Stimulated activated CD8-positive, alpha-beta memory T cell treated with anti-CD3 and anti-CD28 coated beads, Interleukin-4, amount 100 ng/mL, for 24 hours (primary cell): Measurements from ENCODE around the gene KREMEN1.
"Not testable (repeated sequence)": the region's sequence is repeated elsewhere in the genome, so short reads cannot be mapped to it uniquely, and the experiment has no call there.

Source experiments
- DNase-seq: peaks from one replicate; pipeline ENCODE4 v3.0.0-alpha.2; 2020; ENCODE audit warnings: low read depth

The KREMEN1 gene

GRCh38 chr22:29079218-29079901, 6.5 kb downstream of the KREMEN1 start:
- no peak for DNase-seq

DNA sequence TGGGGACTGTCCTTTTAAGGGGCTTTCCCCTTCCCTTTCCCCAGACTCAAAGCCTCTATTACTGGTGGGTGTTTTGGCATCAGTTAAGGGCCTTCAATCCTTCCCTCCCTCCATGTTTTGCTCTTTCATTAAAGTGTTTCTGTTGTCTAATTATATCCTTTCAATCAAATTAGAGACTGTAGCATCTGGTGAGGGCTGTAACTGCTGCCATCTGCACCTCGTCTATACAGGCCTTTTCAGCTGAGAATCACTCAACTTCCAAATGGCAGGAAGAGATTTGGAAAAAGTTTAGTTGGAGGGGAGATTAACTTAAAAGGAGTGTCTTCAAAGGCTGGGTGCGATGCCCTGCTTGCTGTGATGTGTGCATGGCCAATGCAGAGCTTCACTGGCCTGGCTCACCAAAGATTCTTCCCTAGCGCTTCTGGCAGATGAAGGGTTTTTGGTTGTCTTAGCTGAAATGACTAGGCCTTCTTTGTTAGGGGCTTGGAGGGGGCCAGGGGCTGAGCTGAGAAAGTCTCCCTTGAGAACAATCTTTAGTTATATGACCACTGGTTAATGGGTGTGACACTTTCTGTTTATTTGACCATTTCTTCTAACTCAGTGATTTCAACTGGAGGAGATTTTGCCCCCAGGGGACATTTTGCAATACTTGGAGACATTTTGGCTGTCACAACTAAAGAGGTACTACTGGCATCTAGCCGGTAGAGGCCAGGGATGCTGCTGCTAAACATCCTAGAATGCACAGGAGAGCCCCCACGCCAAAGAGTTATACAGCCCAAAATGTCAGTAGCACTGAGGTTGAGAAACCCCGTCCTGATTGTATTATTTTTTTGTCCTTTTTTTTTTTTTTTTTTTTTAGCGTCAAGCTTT, 7.5 kb downstream of the KREMEN1 start:
- DNase-seq = no peak

DNA sequence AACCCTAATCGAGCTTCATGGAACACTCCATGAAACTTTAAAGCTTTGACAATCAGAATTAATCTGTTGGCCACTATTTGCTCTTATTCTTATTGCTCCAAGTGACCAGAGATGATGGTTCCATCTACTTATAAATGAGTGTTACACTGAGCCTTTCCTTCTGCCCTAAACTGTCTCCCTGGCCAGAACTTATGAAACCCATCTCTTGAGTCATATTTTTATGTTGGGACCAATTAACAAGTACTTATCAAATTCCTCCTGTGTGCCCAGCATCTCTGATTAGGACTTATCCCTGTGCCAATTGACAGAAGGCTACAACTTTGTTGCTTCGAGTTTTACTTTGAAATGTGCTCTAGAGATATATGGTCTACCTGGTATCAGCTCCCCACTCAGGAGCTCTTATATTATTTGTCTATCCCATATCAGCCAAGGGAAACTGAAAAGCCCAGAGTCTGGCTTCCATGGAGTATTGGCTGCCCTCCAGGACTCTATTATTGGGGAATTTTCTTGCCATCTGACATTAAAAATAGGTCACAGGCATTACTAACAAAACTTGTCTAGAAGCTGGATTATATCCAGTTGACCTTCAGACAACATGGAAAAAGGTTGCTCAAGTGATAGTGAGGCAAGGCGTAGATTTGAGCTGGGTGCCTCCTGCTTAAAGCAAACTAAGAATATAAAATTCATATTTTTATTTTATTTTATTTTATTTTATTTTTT, 8.8 kb downstream of the KREMEN1 start:
- no peak for DNase-seq

DNA sequence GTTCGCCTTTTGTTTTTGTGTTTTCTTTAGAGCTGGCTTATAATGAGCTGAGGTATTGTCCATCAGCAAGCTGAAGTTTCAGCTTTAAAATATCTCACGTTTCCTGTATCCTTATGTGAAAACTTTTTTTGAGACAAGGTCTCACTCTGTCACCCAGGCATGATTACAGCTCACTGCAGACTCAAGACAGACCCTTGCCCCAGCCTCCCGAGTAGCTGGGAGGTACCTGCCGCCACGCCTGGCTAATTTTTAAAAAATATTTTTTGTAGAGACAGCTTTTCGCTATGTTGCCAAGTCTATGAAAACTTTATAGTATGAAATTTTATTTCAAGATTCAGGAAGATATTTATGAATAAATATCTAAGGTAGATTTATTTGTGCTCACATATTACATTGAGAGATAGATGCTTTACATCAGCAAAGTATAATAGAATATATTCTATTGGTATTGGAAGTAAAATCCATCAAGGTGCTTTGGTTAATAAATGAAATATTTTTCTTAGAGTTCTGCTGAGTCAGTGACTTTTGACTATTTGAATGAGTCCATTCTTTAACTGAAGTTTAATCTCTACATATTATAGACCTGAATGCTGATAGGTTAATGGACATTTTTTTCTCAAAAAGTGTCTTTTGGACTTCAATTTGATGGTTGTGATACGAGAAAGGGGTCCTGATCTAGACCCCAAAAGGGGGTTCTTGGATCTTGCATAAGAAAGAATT, 10.2 kb downstream of the KREMEN1 start:
- DNase-seq = no peak

DNA sequence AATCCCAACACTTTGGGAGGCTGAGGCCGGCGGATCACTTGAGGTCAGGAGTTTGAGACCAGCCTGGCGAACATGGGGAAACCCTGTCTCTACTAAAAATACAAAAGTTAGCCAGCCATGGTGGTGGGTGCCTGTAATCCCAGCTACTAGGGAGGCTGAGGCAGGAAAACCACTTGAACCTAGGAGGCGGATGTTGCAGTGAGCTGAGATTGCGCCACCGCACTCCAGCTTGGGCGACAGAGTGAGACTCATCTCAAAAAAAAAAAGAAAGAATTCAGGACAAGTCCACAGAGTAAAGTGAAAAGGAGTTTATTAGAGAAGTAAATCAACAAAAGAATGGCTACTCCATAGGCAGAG, 10.7 kb downstream of the KREMEN1 start:
- DNase-seq = not testable (repeated sequence)

DNA sequence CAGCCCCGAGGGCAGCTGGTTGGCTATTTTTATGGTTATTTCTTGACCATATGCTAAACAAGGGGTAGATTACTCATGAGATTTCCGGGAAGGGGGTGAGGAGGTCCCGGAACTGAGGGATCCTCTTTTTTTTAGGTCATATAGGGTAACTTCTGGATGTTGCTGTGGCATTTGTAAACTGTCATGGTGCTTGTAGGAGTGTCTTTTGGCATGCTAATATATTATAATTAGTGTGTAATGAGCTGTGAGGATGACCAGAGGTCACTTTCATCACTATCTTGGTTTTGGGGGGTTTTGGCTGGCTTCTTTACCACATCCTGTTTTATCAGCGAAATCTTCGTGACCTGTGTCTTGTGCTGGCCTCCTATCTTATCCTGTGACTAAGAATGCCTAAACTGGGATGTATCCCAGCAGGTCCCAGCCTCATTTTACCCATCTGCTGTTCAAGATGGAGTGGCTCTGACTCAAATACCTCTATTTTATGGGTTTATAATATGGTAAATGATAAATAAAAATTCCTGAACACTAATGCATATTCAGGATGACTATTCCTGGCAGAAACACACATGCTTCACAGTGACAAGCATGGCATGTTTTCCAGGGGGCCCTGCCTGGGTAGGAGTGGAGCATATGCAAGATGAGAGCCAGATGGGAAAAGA, 11.2 kb downstream of the KREMEN1 start:
- DNase-seq = no peak

GRCh38 chr22:29087012-29087411, 14.2 kb downstream of the KREMEN1 start:
- no peak for DNase-seq

DNA sequence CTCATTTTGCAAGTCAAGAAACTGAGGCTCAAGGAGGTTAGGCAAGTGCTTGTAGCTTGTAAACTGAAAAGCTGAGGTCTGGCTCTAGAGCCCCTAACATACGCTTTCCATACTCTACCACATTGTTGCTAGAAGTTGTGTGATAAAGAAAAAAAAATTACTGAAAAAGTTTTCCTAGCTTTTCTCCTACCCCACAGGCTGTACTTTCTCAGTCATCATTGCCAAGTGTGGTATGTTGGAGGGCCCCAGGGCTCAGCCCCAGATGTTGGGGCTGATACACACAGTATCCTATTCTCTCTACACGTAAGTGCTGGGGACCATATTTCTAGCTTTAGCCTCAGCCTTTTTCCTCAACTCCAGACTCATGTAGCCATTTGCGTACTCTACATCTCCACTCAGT, 16.0 kb downstream of the KREMEN1 start:
- DNase-seq = no peak

- no peak for DNase-seq
These were observed 16.7 kb downstream of the KREMEN1 start for GRCh38 chr22:29089507-29089906.

DNA sequence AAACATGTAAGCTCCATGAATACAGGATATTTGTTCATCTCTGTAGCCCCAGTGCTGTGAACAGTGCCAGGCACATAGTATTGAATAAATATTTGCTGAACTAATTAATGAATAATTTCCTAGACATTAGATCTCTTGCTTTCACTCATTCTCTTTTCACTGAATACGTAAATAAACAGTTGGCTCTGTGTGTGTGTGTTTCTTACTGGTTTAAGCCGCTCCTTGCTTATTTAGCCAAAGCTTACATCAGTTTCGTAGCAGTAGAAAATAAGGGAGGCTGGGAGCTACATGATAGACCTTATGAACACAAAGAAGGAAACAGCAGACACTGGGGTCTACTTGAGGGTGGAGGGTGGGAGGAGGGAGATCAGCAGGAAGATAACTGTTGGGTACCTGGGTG, 17.2 kb downstream of the KREMEN1 start:
- DNase-seq = no peak

DNA sequence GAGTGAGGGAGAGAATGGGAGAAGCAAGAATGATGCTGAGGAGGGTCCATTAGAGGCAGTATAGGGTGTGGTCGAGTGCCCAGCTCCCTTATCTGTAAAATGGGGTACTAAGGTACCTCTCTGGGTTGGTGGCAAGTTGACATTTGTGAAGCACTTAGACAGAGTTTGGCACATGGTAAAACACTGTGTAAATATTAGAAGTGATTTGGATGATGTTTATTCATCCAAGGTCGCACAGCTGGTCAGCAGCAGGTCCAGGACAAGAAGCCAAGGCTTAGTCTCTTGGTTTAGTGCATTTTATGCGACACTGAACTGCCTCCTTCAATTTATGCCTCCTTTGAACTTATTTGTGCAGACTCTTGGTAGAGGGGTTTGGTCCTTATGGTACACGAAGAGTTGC, 19.4 kb downstream of the KREMEN1 start:
- no peak for DNase-seq

GRCh38 chr22:29093030-29093429, 20.2 kb downstream of the KREMEN1 start:
- no peak for DNase-seq

DNA sequence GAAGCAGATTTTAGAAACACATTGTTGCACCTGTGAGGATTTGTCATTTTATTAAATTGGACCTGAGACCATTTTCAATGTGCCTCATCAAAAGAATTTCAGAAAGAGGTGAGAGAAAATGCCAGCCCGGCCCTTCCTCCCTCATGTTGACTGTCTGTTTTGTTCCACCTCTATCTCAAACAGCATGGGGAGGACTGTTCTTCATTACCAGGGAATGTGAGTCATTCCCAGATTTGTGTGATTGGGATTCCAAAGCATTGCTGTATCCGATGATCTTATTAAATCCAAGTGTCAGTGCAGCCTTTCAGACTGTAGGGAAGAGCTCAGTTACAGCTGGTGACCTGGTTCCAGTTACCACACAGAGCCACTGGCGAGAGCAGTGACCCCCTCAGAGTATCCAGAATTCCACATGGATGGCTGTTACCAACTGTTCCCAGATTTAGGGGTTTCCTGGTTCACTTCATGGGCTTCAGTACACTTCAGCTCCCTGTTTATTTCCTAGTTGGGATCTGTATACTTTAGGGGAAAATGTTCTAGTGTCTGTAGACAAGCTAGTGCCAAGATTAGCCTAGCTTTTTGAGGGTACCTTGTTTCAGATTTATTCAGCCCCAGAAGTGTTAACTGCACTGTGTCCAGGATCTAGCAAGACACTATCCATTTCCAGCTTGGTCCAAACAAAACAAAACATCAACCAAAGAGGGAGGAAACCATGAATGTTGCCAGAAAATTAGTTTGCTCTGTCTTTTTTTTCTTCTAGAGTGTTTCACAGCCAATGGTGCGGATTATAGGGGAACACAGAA, 20.9 kb downstream of the KREMEN1 start:
- no peak for DNase-seq

- DNase-seq = no peak
These were observed 22.6 kb downstream of the KREMEN1 start for GRCh38 chr22:29095459-29095858.

DNA sequence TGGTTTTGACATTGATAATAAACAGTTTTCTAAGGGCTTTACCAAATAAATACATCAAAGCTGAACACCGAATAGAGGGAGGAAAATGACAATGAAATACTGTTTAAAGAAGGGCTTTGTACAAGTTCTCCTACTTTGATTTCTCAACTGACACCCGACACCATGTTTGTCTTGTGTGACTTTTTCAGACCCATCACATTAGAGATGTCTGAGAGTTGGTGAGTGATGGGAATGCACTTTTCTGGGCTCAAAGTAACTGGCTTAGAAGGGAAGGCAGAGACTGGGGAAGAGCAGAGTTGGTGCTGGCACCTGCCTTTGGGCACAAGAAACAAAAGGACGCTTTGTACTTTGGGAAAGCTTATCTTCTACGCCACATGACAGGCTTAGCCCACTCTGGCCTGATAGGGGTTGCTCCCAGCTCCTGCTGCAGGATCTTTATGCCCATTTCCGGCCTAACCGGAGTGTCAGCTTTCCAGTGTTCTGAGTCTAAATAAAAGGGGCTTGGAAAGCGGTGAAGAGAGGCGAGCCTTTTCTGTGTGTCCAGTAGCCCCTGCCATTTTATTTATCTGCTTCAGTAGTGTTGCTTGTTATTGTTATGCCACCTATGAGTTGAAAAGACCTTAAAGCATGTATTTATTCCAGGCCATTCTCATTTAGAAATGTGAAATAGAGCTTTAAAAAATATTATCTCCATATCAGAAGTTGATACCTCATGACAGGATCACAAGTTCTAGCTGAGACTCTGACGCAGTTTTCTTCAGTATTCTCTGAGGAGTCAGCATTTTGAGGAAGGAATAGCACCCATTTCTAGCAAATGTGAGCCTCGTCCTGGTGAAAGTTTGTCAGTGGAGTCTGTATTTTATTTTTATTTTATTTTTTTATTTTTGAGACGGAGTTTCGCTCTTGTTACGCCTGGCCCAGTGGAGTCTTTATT, 24.2 kb downstream of the KREMEN1 start:
- no peak for DNase-seq

- no peak for DNase-seq
These were observed 25.5 kb downstream of the KREMEN1 start for GRCh38 chr22:29098296-29098695.

GRCh38 chr22:29102300-29102699, 29.5 kb downstream of the KREMEN1 start:
- no peak for DNase-seq

DNA sequence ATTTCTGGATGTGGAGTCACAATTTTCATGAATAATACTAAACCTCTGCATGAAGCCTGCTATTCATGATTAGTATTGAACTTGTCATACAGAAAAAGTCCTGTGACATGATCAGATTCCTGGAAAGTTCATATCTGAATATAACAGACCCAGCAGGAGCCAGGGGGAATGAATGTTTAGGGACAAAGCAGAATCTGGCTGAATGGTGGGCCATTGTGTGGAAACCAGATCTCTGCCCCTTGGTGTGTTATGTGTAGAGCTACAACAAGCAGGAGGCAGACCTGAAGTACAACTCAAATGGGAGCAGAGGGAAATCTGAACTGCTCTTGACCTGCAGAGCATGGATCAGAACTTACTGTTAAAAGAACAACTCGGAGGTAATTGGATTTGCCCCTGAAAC, 30.3 kb downstream of the KREMEN1 start:
- no peak for DNase-seq

- no peak for DNase-seq
These were observed 32.6 kb downstream of the KREMEN1 start for GRCh38 chr22:29105468-29105867.

- no peak for DNase-seq
These were observed 34.0 kb downstream of the KREMEN1 start for GRCh38 chr22:29106839-29107238.
